Measurements from ENCODE around the gene CLCN2.

DNA sequence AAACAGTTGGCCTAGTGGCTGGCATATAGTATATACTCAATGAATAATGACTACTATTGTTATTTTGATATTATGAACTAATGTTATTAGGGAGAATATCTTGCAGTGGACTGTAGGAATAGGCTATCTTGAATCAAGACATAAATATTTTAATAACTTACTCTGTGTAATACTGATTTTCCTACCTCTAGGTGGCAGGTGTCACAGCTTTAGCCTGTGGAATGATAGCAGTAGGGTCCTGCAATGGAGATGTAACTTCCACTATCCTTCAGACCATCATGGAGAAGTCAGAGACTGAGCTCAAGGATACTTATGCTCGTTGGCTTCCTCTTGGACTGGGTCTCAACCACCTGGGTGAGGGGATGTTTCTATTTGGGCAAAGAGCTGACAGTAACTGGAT, 55.8 kb downstream of the CLCN2 start:
- TF ChIP-seq, protein P1, sequence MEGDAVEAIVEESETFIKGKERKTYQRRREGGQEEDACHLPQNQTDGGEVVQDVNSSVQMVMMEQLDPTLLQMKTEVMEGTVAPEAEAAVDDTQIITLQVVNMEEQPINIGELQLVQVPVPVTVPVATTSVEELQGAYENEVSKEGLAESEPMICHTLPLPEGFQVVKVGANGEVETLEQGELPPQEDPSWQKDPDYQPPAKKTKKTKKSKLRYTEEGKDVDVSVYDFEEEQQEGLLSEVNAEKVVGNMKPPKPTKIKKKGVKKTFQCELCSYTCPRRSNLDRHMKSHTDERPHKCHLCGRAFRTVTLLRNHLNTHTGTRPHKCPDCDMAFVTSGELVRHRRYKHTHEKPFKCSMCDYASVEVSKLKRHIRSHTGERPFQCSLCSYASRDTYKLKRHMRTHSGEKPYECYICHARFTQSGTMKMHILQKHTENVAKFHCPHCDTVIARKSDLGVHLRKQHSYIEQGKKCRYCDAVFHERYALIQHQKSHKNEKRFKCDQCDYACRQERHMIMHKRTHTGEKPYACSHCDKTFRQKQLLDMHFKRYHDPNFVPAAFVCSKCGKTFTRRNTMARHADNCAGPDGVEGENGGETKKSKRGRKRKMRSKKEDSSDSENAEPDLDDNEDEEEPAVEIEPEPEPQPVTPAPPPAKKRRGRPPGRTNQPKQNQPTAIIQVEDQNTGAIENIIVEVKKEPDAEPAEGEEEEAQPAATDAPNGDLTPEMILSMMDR (IDR thresholded peaks at IDR 0.05; ENCODE audit: low read length), result peak; percentile 65
- TF ChIP-seq EZH2 (IDR thresholded peaks at IDR 0.05; ENCODE audit: borderline replicate concordance, low read length), result no peak

All from OCI-LY1 (cell line).